ENCODE results near the gene FRMD4B. TPM values are rescaled to one million over a fixed set of nuclear protein-coding genes. Genes with fewer than 3 reads are reported as not detected.

FRMD4B gene
- total RNA-seq, 2 donors from 2014 or later: 2.1 to 2.2 TPM

DNA sequence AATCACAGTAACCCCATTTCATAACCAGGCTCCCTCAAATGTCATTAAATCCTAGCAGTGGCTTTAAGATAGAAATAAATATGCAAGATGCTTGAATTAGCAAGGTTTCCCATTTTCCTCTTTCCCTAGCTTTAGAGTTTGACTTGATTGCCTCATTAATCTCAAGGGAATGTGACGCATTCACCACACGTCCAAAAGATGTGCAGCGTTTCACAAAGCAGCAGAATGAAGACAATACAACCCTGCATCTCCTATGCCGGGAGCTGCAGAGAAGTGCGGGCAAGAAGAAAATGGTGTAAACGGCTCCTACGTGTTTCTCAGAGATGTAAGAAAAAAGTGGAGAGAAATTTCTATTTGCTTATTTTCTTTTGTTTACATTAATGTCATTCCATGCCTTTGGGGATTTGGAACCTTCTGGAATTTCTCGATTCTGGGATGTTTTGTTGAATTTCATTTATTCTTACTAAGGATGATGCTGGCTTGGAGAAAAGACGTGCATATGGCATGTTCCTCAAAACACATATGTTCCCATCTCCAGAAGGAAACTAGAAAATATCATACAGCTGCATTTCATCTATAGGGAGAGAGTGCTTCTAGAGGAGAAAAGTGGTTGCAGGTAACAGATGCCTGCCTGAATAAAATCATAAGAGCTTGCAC, 27.8 kb upstream of the FRMD4B start:
- H3K27me3 Mint-ChIP-seq (ENCODE audit: insufficient read depth): peaks cover 3% of the 10 kb centered on the region
- no peak for TF ChIP-seq CTCF (conservative IDR thresholded peaks at IDR 0.05)
- Histone ChIP-seq H3K4me3 (ENCODE audit: low read length) (no peak overlapping the region), H3K9ac (ENCODE audit: extremely low read depth, low read length, poor library complexity, severe bottlenecking) (no peak overlapping the region), H3K9me3 (ENCODE audit: control insufficient read depth, low read length) (no peaks in the 10 kb centered on the region), H3K27me3 (ENCODE audit: control insufficient read depth, insufficient read depth, low read length, poor library complexity, severe bottlenecking) (no peaks in the 10 kb centered on the region), H3K27ac (ENCODE audit: low read depth, low read length) (no peak overlapping the region), H3K36me3 (ENCODE audit: control insufficient read depth, insufficient read depth, low read length) (no peaks in the 10 kb centered on the region), H3K4me1 (ENCODE audit: control insufficient read depth, insufficient read depth, low read length) (no peaks in the 10 kb centered on the region)
- no peak overlapping the region for H3K4me3 Mint-ChIP-seq
- DNase-seq: no peak
- H3K36me3 Mint-ChIP-seq (ENCODE audit: low read depth): no peaks in the 10 kb centered on the region
- no peak overlapping the region for H3K27ac Mint-ChIP-seq
- no peaks in the 10 kb centered on the region for H3K4me1 Mint-ChIP-seq
- H3K9me3 Mint-ChIP-seq: no peaks in the 10 kb centered on the region
- 85 to 88% methylated on average over 7 to 8 of the region's 9 CpGs for WGBS, 2 experiments (ENCODE audit: insufficient coverage in 1 of 2, insufficient read length in 1 of 2)

GRCh38 chr3:69411346-69411745, 25.5 kb upstream of the FRMD4B start:
- Mint-ChIP-seq H3K9me3 (no peaks in the 10 kb centered on the region), H3K4me3 (no peak overlapping the region), H3K36me3 (ENCODE audit: low read depth) (no peaks in the 10 kb centered on the region), H3K4me1 (peaks cover 2% of the 10 kb centered on the region), H3K27ac (no peak overlapping the region), H3K27me3 (ENCODE audit: insufficient read depth) (peaks cover 3% of the 10 kb centered on the region)
- Histone ChIP-seq H3K4me1 (ENCODE audit: control insufficient read depth, insufficient read depth, low read length) (no peaks in the 10 kb centered on the region), H3K9me3 (ENCODE audit: control insufficient read depth, low read length) (no peaks in the 10 kb centered on the region), H3K36me3 (ENCODE audit: control insufficient read depth, insufficient read depth, low read length) (no peaks in the 10 kb centered on the region), H3K9ac (ENCODE audit: extremely low read depth, low read length, poor library complexity, severe bottlenecking) (no peak overlapping the region), H3K27me3 (ENCODE audit: control insufficient read depth, insufficient read depth, low read length, poor library complexity, severe bottlenecking) (no peaks in the 10 kb centered on the region), H3K4me3 (ENCODE audit: low read length) (no peak overlapping the region), H3K27ac (ENCODE audit: low read depth, low read length) (no peak overlapping the region)
- DNase-seq: no peak
- 88 to 92% methylated on average over 1 to 3 of the region's 3 CpGs for WGBS, 2 experiments (ENCODE audit: insufficient coverage in 1 of 2, insufficient read length in 1 of 2)
- no peak for TF ChIP-seq CTCF (conservative IDR thresholded peaks at IDR 0.05)

DNA sequence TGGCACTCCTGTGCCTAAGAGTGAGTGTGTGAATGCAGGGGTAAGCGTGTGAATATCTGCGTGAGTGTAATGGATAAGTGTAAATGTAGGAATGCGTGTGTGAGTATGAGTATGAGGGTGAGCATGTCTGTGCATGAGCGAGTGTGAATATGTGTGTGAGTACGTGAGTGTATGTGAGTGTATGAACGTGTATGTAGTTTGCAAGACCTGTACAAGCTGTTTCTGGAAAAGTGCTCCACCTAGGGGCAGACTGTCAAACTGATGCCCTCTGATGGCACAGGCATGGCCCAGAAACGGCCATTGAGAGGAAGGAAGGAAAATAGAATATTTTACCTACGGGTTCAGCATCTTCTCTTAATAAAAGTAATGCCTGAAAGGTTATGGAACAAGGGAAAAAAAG, 24.4 kb upstream of the FRMD4B start:
- peak; percentile 89 for TF ChIP-seq CTCF (conservative IDR thresholded peaks at IDR 0.05)
- Histone ChIP-seq H3K36me3 (ENCODE audit: control insufficient read depth, insufficient read depth, low read length) (no peaks in the 10 kb centered on the region), H3K27ac (ENCODE audit: low read depth, low read length) (no peak overlapping the region), H3K4me3 (ENCODE audit: low read length) (no peak overlapping the region), H3K9ac (ENCODE audit: extremely low read depth, low read length, poor library complexity, severe bottlenecking) (no peak overlapping the region), H3K27me3 (ENCODE audit: control insufficient read depth, insufficient read depth, low read length, poor library complexity, severe bottlenecking) (no peaks in the 10 kb centered on the region), H3K4me1 (ENCODE audit: control insufficient read depth, insufficient read depth, low read length) (no peaks in the 10 kb centered on the region), H3K9me3 (ENCODE audit: control insufficient read depth, low read length) (no peaks in the 10 kb centered on the region)
- WGBS, 2 experiments (ENCODE audit: insufficient coverage in 1 of 2, insufficient read length in 1 of 2): 63 to 79% methylated on average over 6 to 8 of the region's 8 CpGs
- H3K9me3 Mint-ChIP-seq: peaks cover 2% of the 10 kb centered on the region
- H3K27ac Mint-ChIP-seq: no peak overlapping the region
- peaks cover under 1% of the 10 kb centered on the region for H3K27me3 Mint-ChIP-seq (ENCODE audit: insufficient read depth)
- no peaks in the 10 kb centered on the region for H3K36me3 Mint-ChIP-seq (ENCODE audit: low read depth)
- no peak overlapping the region for H3K4me3 Mint-ChIP-seq
- DNase-seq: peak; percentile 88
- peaks cover 2% of the 10 kb centered on the region for H3K4me1 Mint-ChIP-seq

Data from endodermal cell (in vitro differentiated cells).